Right cardiac atrium (tissue), 5 donors: Measurements from ENCODE around the gene ZNF384. TPM values are rescaled to one million over a fixed set of nuclear protein-coding genes. Genes with fewer than 3 reads are reported as not detected.

ENCODE experiments used
- ATAC-seq, 2 donors: fragments of 200-7000 bp; cut with Tn5 transposase; one replicate each; pipeline versions ENCODE4 v1.8.0 to v1.9.1; 2020; ENCODE audit warnings: moderate library complexity in 2 of 2, mild to moderate bottlenecking in 1 of 2
- DNase-seq, 3 donors: peaks; one replicate each; pipeline ENCODE4 v3.0.0-alpha.2; 2020
- H3K27ac ChIP-seq: one replicate; pipeline ENCODE4 v1.5.1; 2013; ENCODE audit warnings: mild to moderate bottlenecking, low read length, control low read depth, moderate library complexity
- H3K27me3 ChIP-seq: one replicate; pipeline ENCODE4 v1.6.1; 2013; ENCODE audit not compliant: control insufficient read depth, insufficient read depth
- H3K4me1 ChIP-seq: one replicate; pipeline ENCODE4 v1.6.1; 2013; ENCODE audit warnings: low read length; ENCODE audit not compliant: control insufficient read depth, insufficient read depth
- H3K4me3 ChIP-seq: one replicate; pipeline ENCODE4 v1.5.1; 2013; ENCODE audit warnings: low read length, control low read depth
- H3K9me3 ChIP-seq: one replicate; pipeline ENCODE4 v1.6.1; 2013; ENCODE audit warnings: low read length; ENCODE audit not compliant: control insufficient read depth
- WGBS: extraction: QIAGEN DNeasy Blood & Tissue Kit; methylation state at CpG from one replicate; pipeline ENCODE4 v1.1.7; 2013; 5-methylcytosine and 5-hydroxymethylcytosine counted together
- intact Hi-C, 4 donors: fragments of 100-400 bp; cut with DNase I; formaldehyde crosslinking; loops; one replicate each; pipeline versions ENCODE4 v1.11.0 to v1.14.0; 2022 to 2023
- polyA plus RNA-seq: library from polyadenylated mRNA; stranded (reverse); fragments of 200-250 nt; gene quantifications from one replicate; pipeline ENCODE4 v1.2.3, GENCODE V29; 2013
- total RNA-seq, 4 donors: library from RNA; stranded (reverse); fragmentation: NEBNext Ultra II Directional; extraction: Animal tissue kit (Norgen Biotek cat#: 25700); gene quantifications; one replicate each; pipeline ENCODE4 v1.2.1, GENCODE V29; 2021
- donor health status: healthy with polysubstance abuse.
- donor health status: DM: no; HTN: yes; CAD: no.
- donor health status: DM: no; HTN: no; CAD: no.
- donor health status: DM: no; HTN: yes; CAD: no; lungs with severe emphysema.
- donor health status: DM: yes; HTN: yes; CAD: no.

ZNF384 gene
- total and polyA plus RNA-seq, 5 donors, result 23.5 to 35.0 (median 33.7) TPM

DNA sequence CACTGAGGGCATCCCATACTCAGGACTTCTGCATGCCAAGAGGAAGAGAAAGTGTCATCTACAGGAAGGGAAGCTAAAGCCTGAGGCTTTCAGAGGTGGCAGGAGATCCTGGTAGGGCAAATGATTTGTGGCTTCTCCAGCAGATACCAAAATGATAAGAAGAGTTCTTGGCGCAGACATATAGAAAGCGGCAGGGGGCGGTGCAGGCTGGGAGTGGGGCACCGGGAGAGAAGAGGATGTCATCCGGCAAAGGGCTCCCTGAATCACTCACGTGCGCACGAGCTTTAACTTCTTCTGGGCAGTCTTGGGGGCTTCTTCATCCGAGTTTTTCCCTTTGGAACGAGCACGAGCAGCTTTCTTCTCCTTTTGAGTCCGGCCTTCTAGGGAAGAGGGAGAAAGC, 36.8 kb downstream of the ZNF384 start:
- Histone ChIP-seq H3K27ac (no peak overlapping the region), H3K9me3 (no peaks in the 10 kb centered on the region), H3K4me3 (no peak overlapping the region), H3K4me1 (no peaks in the 10 kb centered on the region), H3K27me3 (no peaks in the 10 kb centered on the region)
- WGBS, result 90% methylated on average over 12 of the region's 12 CpGs
- DNase-seq (no peak), ATAC-seq (no peak)
- intact Hi-C loops, result no loop called here

DNA sequence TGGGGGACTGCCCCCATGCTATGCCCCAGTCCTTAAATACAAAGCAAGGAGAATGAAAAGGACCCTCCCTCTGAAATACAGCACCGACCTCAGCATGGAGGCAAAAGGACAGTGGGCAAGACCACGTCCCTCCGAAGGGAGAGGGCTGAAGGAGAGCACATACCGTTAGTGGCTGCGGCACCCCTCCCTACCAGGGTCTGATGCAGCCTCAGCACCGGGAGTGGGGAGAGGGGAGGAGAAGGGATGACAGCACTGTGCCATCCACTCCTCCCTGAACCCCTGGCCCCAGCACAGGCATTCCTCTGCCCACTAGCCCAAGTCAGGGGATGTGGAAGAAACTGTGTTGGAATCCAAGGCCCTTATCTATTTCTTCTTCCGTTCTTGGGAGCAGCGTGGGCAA, 38.3 kb downstream of the ZNF384 start:
- ATAC-seq, result no peak
- no peak overlapping the region for H3K27ac ChIP-seq
- no peaks in the 10 kb centered on the region for H3K4me1 ChIP-seq
- no peaks in the 10 kb centered on the region for H3K27me3 ChIP-seq
- WGBS, result 86% methylated on average over 8 of the region's 8 CpGs
- no peak for DNase-seq
- no peaks in the 10 kb centered on the region for H3K9me3 ChIP-seq
- H3K4me3 ChIP-seq, result no peak overlapping the region
- intact Hi-C loops, result no loop called here

DNA sequence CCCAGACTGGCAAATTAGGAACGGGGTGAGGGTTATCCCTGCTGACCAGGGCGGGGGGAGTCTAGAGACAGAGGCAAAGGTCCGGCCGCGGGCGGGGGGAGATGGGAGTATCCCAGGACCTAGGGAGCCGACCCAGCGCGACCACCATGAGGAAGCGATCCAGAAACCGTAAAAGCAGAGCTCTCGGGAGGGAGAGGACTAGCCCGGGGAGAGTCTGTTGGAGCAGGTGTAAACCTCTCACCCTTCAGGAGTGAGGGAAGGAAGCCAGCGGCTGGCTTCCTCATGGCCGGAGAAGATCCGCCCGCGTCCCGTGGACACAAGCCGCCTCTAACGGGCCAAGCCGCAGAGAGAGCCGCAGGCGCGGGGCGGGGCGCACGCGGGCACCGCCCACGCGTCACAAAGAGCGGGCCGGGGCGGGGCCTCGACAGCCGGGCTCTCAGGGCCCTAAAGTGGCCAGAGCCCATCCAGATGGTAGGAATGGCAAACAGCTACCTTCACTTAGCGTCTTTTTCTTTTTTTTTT, 42.0 kb downstream of the ZNF384 start, which contains the start of gene ACRBP:
ACRBP (minus strand) TSS at position 350 of the 522 bp plus-strand sequence; CDS start at position 284, 66 bp downstream.
- H3K4me3 ChIP-seq, result peak within 1 kb of the TSS; percentile 74
- intact Hi-C loops, result no loop called here
- DNase-seq (peak; percentile 84 to 96 (median 93)), ATAC-seq (peak; percentile 96 to 97)
- WGBS, result 4% methylated on average over 38 of the region's 38 CpGs
- no peaks in the 10 kb centered on the region for H3K4me1 ChIP-seq
- peak within 1 kb of the TSS; percentile 21 for H3K27ac ChIP-seq
- H3K9me3 ChIP-seq, result no peaks in the 10 kb centered on the region
- no peaks in the 10 kb centered on the region for H3K27me3 ChIP-seq

DNA sequence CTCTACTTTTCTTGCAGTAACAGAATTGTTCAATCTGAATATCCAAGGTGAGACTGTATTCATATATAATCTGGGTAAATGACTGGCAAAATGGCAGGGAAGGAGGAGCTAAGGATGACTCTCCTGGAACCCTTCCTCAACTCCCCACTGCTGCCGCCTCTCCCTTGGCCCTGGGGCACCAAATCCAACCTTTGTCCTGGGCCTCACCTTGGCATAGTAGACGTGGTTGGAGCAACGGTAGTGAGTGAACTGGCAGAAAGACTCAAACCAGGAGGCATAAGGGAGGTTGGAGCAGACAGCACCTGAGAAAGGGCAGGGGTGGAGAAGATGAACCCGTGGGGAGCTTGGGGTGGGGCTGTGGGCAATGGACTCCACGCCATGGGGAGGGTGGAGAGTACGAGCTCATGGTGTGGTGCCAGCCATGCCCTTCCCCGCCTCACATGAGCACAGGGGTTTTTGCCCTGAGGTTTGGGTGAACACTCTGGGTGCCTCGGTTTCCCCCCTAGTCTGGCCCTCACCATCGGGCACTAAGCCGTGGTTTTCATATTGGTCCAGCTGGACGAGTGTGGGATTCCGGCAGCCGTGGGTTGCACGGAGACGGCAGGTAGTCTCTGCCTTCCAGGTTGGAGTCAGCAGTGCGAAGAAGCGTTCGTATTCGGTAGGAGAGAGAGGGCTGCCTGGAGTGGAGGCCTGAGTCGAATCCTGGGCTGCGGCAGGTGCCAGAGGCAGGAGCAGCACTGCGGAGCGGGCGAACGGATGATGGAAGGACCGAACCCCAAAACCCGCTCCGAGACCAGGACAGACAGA, 42.7 kb downstream of the ZNF384 start:
- DNase-seq, result no peak
- Histone ChIP-seq H3K4me3 (peak overlapping the region; percentile 74), H3K4me1 (no peaks in the 10 kb centered on the region), H3K27ac (peak overlapping the region; percentile 21), H3K9me3 (no peaks in the 10 kb centered on the region), H3K27me3 (no peaks in the 10 kb centered on the region)
- ATAC-seq, result peak; percentile 27 to 29
- WGBS, result 66% methylated on average over 28 of the region's 28 CpGs
- intact Hi-C loops, result no loop called here

DNA sequence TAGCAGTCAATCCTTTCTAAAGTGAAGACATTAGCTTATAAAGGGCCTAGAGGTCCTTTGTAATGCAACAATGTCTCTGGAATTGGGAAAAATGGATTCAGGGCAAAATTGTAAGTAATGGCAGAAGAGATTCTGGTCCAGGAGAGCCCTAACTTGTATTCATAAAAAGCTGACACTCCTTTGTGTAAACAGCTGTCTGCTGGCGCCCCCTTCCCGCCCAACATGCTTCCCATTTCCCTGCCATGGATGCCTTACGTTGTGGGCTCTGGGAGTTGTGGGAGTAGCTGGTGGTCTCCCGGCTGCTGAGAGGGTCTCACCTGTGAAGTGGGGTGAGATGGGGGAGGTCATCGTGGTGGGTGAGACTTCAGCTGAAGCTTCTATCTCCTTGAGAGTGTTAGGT, 44.3 kb downstream of the ZNF384 start:
- WGBS, result 29% methylated on average over 5 of the region's 5 CpGs
- no peaks in the 10 kb centered on the region for H3K9me3 ChIP-seq
- no peak overlapping the region for H3K4me3 ChIP-seq
- H3K27ac ChIP-seq, result no peak overlapping the region
- intact Hi-C loops, result no loop called here
- H3K27me3 ChIP-seq, result no peaks in the 10 kb centered on the region
- DNase-seq (peak; percentile 38 to 75 (median 67)), ATAC-seq (no peak)
- H3K4me1 ChIP-seq, result no peaks in the 10 kb centered on the region

DNA sequence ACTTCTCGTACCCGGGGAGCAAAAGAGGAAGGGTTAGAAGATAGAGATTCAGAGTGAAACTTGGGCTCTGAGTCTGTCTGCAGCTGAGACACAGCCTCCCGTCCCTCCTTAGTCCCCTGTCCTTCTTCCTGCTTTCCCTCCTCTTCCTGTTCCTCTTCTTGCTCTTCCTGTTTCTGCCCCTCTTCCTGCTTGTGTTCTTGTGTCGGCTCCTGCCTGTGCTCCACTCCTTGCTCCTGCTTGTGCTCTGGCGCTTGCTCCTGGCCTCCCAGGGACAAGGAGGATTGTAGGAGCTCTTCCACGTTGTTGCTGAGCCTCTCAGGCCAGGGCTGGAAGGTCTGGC, 44.9 kb downstream of the ZNF384 start:
- peak; percentile 7 to 15 for ATAC-seq
- no peaks in the 10 kb centered on the region for H3K4me1 ChIP-seq
- H3K4me3 ChIP-seq, result no peak overlapping the region
- 53% methylated on average over 6 of the region's 6 CpGs for WGBS
- no peaks in the 10 kb centered on the region for H3K9me3 ChIP-seq
- intact Hi-C loops, result no loop called here
- H3K27ac ChIP-seq, result no peak overlapping the region
- DNase-seq, result no peak
- H3K27me3 ChIP-seq, result no peaks in the 10 kb centered on the region

DNA sequence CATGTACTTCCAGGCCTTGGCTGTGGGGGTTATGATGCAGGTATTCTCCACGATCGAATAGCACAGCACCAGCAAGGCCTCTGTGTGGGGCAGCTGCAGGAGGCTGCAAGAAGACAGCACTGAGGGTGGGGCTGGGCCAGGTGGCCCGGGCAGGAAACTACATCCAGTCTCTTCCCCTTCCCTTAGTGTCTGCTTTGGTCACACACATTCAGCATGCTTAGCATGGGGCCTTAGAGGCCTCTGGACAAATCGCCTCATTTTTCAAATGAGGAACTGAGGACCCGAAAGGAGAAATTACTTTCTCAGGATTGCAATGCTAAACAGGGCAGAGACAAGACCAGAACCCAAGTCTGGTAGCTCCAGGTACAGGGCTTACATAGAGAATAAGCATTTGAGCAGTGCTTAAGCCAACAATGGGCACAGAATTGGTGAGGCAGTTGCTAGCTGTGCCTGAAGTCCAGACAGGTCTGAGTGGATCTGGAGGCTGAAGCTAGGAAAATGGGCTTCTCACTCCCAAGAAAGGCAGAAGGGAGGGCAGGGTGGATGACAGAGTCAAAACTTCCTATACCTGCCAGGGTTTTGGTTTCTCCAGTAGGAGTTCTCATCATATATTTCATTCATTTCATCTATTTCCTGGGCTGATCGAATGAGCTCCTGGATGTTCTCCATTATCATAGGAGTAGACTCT, 45.5 kb downstream of the ZNF384 start:
- ATAC-seq (peak in 1 of 2 donors; percentile 33), DNase-seq (no peak)
- intact Hi-C loops, result no loop called here
- H3K9me3 ChIP-seq, result no peaks in the 10 kb centered on the region
- H3K4me3 ChIP-seq, result no peak overlapping the region
- WGBS, result 80% methylated on average over 6 of the region's 6 CpGs
- H3K27me3 ChIP-seq, result no peaks in the 10 kb centered on the region
- H3K4me1 ChIP-seq, result no peaks in the 10 kb centered on the region
- no peak overlapping the region for H3K27ac ChIP-seq

DNA sequence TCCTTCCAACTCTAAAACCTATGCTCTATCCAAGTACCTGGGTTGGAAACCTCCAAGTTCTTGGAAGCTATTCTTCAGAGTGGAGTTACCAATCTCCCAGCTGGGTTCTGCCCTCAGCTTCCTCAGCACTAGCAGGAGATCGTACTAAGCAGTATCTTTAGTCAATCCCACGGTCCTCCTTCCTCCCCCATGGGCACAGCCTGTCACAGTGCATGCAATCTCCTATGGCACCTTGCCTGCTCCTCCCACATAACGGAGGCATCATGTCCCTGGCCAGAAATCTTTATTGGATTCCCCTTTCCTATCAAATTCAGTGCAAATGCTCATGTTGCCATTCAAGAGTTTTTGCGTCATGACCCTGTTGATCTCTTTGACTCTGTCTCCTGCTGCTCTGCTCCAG, 48.0 kb downstream of the ZNF384 start:
- intact Hi-C loops, result no loop called here
- Histone ChIP-seq H3K9me3 (no peaks in the 10 kb centered on the region), H3K27ac (no peak overlapping the region), H3K4me1 (no peaks in the 10 kb centered on the region), H3K27me3 (no peaks in the 10 kb centered on the region), H3K4me3 (no peak overlapping the region)
- DNase-seq (no peak), ATAC-seq (no peak)
- WGBS, result 53% methylated on average over 4 of the region's 4 CpGs

DNA sequence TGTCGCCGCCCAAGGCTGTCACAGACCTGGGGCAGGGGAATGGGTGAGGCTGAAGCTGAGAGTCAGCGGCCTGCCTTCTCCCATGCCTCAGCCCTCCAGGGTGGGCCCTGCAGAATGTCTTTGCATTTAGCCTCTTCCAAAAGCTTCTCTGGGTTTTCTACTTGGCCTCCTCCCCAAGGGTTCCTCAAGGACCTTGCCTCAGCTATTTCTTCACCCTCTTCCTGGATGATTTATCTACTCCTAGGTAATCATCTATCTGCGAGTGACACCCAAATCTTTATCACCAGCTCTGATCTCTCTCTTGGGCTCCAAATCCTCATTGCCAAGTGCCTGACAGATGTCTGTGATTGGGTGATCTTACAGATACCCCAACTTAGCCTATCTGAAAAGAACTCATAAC, 48.7 kb downstream of the ZNF384 start:
- Histone ChIP-seq H3K4me1 (no peaks in the 10 kb centered on the region), H3K4me3 (no peak overlapping the region), H3K9me3 (no peaks in the 10 kb centered on the region), H3K27ac (no peak overlapping the region), H3K27me3 (no peaks in the 10 kb centered on the region)
- 90% methylated on average over 4 of the region's 4 CpGs for WGBS
- ATAC-seq (no peak), DNase-seq (no peak)
- intact Hi-C loops, result no loop called here

DNA sequence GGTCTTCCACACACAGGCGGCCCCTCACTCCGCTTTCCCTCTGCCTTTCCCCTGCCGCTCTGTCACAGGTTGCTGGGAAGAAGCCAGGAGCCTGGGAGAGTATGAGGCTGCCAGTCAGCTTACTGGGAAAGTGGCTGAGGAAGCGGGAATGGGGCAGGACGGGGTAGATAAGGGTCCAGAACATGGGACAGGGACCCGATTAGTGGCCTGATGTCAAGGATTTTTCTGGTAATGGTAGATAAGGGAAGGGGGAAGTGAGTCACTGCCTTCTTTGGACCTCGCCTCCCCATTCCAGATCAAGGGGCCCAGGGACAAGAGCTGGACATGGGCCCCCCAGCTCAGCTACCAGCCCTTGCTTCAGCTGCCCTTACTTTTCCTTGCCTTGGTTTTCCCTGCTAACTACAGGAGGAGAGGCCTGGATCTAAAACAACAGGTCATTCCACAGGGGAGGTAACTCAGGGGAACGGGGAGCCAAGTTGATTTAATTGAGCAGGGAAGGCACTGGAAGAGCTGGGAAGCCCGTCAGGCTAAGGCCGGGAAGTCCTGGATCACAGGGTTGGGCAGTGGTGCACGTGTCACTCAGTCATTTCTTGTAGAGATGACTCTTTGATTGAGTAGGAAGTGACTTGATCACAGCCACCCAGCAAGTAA, 49.9 kb downstream of the ZNF384 start:
- Histone ChIP-seq H3K27me3 (no peaks in the 10 kb centered on the region), H3K27ac (no peak overlapping the region), H3K9me3 (no peaks in the 10 kb centered on the region), H3K4me1 (no peaks in the 10 kb centered on the region), H3K4me3 (no peak overlapping the region)
- WGBS, result 55% methylated on average over 11 of the region's 11 CpGs
- intact Hi-C loops, result no loop called here
- DNase-seq (peak in 1 of 3 donors; percentile 54), ATAC-seq (peak in 1 of 2 donors; percentile 50)

DNA sequence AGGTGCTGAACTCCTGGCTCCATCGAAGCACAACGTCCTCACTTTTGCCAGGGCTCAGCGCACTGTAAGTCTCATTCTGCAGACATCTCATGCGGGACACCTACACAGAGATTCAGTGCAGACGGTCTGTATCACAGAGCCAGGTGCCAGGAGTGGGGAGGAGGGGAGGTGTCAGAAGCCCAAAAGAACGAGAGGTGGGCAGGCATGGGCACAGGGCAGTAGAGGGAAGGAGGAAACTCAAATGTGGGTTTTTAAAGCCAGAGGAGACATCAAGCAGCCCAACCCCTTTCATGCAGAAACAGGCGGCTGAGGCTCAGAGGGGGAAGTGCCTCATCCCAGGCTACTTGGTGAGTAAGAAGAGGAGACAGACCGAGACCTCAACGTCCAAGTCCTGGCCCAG, 50.9 kb downstream of the ZNF384 start:
- intact Hi-C loops, result no loop called here
- DNase-seq, result no peak
- Histone ChIP-seq H3K4me3 (no peak overlapping the region), H3K27ac (no peak overlapping the region), H3K27me3 (no peaks in the 10 kb centered on the region), H3K4me1 (no peaks in the 10 kb centered on the region), H3K9me3 (no peaks in the 10 kb centered on the region)
- 75% methylated on average over 9 of the region's 9 CpGs for WGBS
- no peak for ATAC-seq
